Immature natural killer cell (primary cell): Measurements from ENCODE around the gene IGF2. TPM values are rescaled to one million over a fixed set of nuclear protein-coding genes. Genes with fewer than 3 reads are reported as not detected.

Source experiments
- DNase-seq, 3 donors: peaks; one replicate each; pipeline ENCODE4 v3.0.0; 2022; ENCODE audit warnings: mixed read lengths in 1 of 3
- H3K27ac Mint-ChIP-seq, 6 donors: one replicate each; pipeline ENCODE4 v1.8.0; 2020; ENCODE audit warnings: mixed read lengths in 6 of 6, mild to moderate bottlenecking in 5 of 6, inconsistent platforms in 4 of 6, moderate library complexity in 3 of 6
- H3K27me3 Mint-ChIP-seq, 3 donors: one replicate each; pipeline ENCODE4 v1.8.0; 2020 to 2021; ENCODE audit warnings: low read depth in 3 of 3, mild to moderate bottlenecking in 3 of 3, mixed read lengths in 3 of 3, moderate library complexity in 3 of 3, inconsistent platforms in 1 of 3
- H3K36me3 Mint-ChIP-seq, 3 donors: one replicate each; pipeline ENCODE4 v1.8.0; 2020; ENCODE audit warnings: mixed read lengths in 3 of 3, inconsistent platforms in 2 of 3, mild to moderate bottlenecking in 2 of 3
- H3K4me1 Mint-ChIP-seq, 2 donors: one replicate each; pipeline ENCODE4 v1.8.0; 2020; ENCODE audit warnings: inconsistent platforms in 2 of 2, mild to moderate bottlenecking in 2 of 2, mixed read lengths in 2 of 2, moderate library complexity in 1 of 2
- H3K4me3 Mint-ChIP-seq, 5 donors: one replicate each; pipeline ENCODE4 v1.8.0; 2020; ENCODE audit warnings: mild to moderate bottlenecking in 5 of 5, mixed read lengths in 5 of 5, inconsistent platforms in 3 of 5, moderate library complexity in 3 of 5
- H3K9me3 Mint-ChIP-seq, 6 donors: one replicate each; pipeline ENCODE4 v1.8.0; 2020; ENCODE audit warnings: mild to moderate bottlenecking in 6 of 6, mixed read lengths in 6 of 6, inconsistent platforms in 4 of 6, moderate library complexity in 3 of 6
- polyA plus RNA-seq, 3 donors: library from polyadenylated mRNA; unstranded; fragments of 300-500 nt; fragmentation: Illumina TruSeq; gene quantifications; one replicate each; pipeline ENCODE4 v1.2.3, GENCODE V29; 2021

IGF2 gene
- polyA plus RNA-seq, 3 donors from 2014 or later, result not detected

GRCh38 chr11:2100361-2101170 is 38.6 kb downstream of the IGF2 start:
- H3K9me3 Mint-ChIP-seq, result no peaks in the 10 kb centered on the region
- no peaks in the 10 kb centered on the region for H3K36me3 Mint-ChIP-seq
- DNase-seq, result peak in 1 of 3 donors; percentile 8

GRCh38 chr11:2099516-2100349 is 39.5 kb downstream of the IGF2 start:
- Mint-ChIP-seq H3K27me3 (peaks cover 1 to 5% (median 4%) of the 10 kb centered on the region in 3 donors), H3K9me3 (no peaks in the 10 kb centered on the region), H3K36me3 (no peaks in the 10 kb centered on the region), H3K27ac (peak overlapping the region in 1 of 6 donors; percentile 31), H3K4me3 (no peak overlapping the region), H3K4me1 (no peaks in the 10 kb centered on the region)
- DNase-seq, result no peak

More at GRCh38 chr11:2100361-2101170, 38.6 kb downstream of the IGF2 start:
- H3K27me3 Mint-ChIP-seq, result peaks cover 1 to 5% (median 4%) of the 10 kb centered on the region in 3 donors
- no peaks in the 10 kb centered on the region for H3K4me1 Mint-ChIP-seq
- no peak overlapping the region for H3K4me3 Mint-ChIP-seq
- peak overlapping the region in 1 of 6 donors; percentile 31 for H3K27ac Mint-ChIP-seq

- Mint-ChIP-seq H3K9me3 (no peaks in the 10 kb centered on the region), H3K27ac (no peak overlapping the region), H3K4me1 (no peaks in the 10 kb centered on the region), H3K36me3 (no peaks in the 10 kb centered on the region), H3K4me3 (no peak overlapping the region), H3K27me3 (peaks cover 1 to 5% (median 3%) of the 10 kb centered on the region in 3 donors)
- no peak for DNase-seq
These were observed 40.3 kb downstream of the IGF2 start for GRCh38 chr11:2098691-2099515.

- Mint-ChIP-seq H3K27ac (no peak overlapping the region), H3K4me3 (no peak overlapping the region), H3K27me3 (peaks cover 3 to 5% (median 4%) of the 10 kb centered on the region in 3 donors), H3K36me3 (no peaks in the 10 kb centered on the region), H3K4me1 (no peaks in the 10 kb centered on the region), H3K9me3 (no peaks in the 10 kb centered on the region)
- DNase-seq, result no peak
These were observed 41.0 kb downstream of the IGF2 start for GRCh38 chr11:2097998-2098690.

- no peak overlapping the region for H3K27ac Mint-ChIP-seq
- no peak overlapping the region for H3K4me3 Mint-ChIP-seq
- no peaks in the 10 kb centered on the region for H3K9me3 Mint-ChIP-seq
- H3K27me3 Mint-ChIP-seq, result peaks cover 3 to 6% (median 5%) of the 10 kb centered on the region in 3 donors
- DNase-seq, result no peak
- no peaks in the 10 kb centered on the region for H3K4me1 Mint-ChIP-seq
- H3K36me3 Mint-ChIP-seq, result no peaks in the 10 kb centered on the region
These were observed 41.7 kb downstream of the IGF2 start for GRCh38 chr11:2097356-2097997.

- no peak overlapping the region for H3K4me3 Mint-ChIP-seq
- no peaks in the 10 kb centered on the region for H3K4me1 Mint-ChIP-seq
- H3K27me3 Mint-ChIP-seq, result peaks cover 3 to 6% (median 3%) of the 10 kb centered on the region in 3 donors
- no peaks in the 10 kb centered on the region for H3K36me3 Mint-ChIP-seq
- no peak overlapping the region for H3K27ac Mint-ChIP-seq
- no peaks in the 10 kb centered on the region for H3K9me3 Mint-ChIP-seq
- no peak for DNase-seq
These were observed 42.3 kb downstream of the IGF2 start for GRCh38 chr11:2096919-2097301.

- Mint-ChIP-seq H3K4me3 (no peak overlapping the region), H3K4me1 (no peaks in the 10 kb centered on the region), H3K9me3 (no peaks in the 10 kb centered on the region), H3K27me3 (peaks cover 3 to 4% (median 4%) of the 10 kb centered on the region in 3 donors), H3K27ac (no peak overlapping the region), H3K36me3 (no peaks in the 10 kb centered on the region)
- DNase-seq, result no peak
These were observed 42.9 kb downstream of the IGF2 start for GRCh38 chr11:2096011-2096918.

GRCh38 chr11:2095542-2095941 is 43.6 kb downstream of the IGF2 start:
- Mint-ChIP-seq H3K9me3 (no peaks in the 10 kb centered on the region), H3K27me3 (peaks cover 3 to 4% (median 4%) of the 10 kb centered on the region in 3 donors), H3K36me3 (no peaks in the 10 kb centered on the region), H3K27ac (no peak overlapping the region), H3K4me1 (no peaks in the 10 kb centered on the region), H3K4me3 (no peak overlapping the region)
- no peak for DNase-seq

- H3K4me3 Mint-ChIP-seq, result no peak overlapping the region
- DNase-seq, result no peak
- H3K27me3 Mint-ChIP-seq, result peaks cover 3 to 6% (median 4%) of the 10 kb centered on the region in 3 donors
- H3K9me3 Mint-ChIP-seq, result no peaks in the 10 kb centered on the region
- H3K27ac Mint-ChIP-seq, result no peak overlapping the region
- H3K4me1 Mint-ChIP-seq, result no peaks in the 10 kb centered on the region
- no peaks in the 10 kb centered on the region for H3K36me3 Mint-ChIP-seq
These were observed 44.0 kb downstream of the IGF2 start for GRCh38 chr11:2095198-2095520.

GRCh38 chr11:2094354-2095197 is 44.6 kb downstream of the IGF2 start:
- Mint-ChIP-seq H3K4me3 (no peak overlapping the region), H3K9me3 (no peaks in the 10 kb centered on the region), H3K27me3 (peaks cover 4 to 7% (median 4%) of the 10 kb centered on the region in 3 donors), H3K27ac (no peak overlapping the region), H3K36me3 (no peaks in the 10 kb centered on the region), H3K4me1 (no peaks in the 10 kb centered on the region)
- DNase-seq, result no peak

- Mint-ChIP-seq H3K9me3 (no peaks in the 10 kb centered on the region), H3K4me3 (no peak overlapping the region), H3K4me1 (no peaks in the 10 kb centered on the region), H3K36me3 (no peaks in the 10 kb centered on the region), H3K27ac (no peak overlapping the region), H3K27me3 (peaks cover 4 to 9% (median 5%) of the 10 kb centered on the region in 3 donors)
- DNase-seq, result no peak
These were observed 45.4 kb downstream of the IGF2 start for GRCh38 chr11:2093575-2094353.
